GM23338 (cell line): ENCODE measurements around the gene PROZ. TPM values are rescaled to one million over a fixed set of nuclear protein-coding genes. Genes with fewer than 3 reads are reported as not detected.

ENCODE experiments used
- ATAC-seq: fragments of 200-7000 bp; cut with Tn5 transposase; 3 replicates; pipeline ENCODE4 v1.9.1; 2020
- DNase-seq: peaks from one replicate; pipeline ENCODE4 v3.0.0-alpha.2; 2015; ENCODE audit warnings: low spot score
- H2AFZ ChIP-seq: fragments of 200-600 bp; sonication (generic); 2 replicates; pipeline ENCODE4 v1.8.0; 2016; ENCODE audit warnings: antibody characterized with exemption, mild to moderate bottlenecking, moderate library complexity
- H3F3A ChIP-seq: fragments of 200-600 bp; sonication (generic); replicated peaks from 2 replicates; pipeline ENCODE4 v1.8.0; 2017; ENCODE audit warnings: antibody characterized with exemption, mixed run types, low read depth
- H3K27ac ChIP-seq: fragments of 200-600 bp; sonication (generic); 2 replicates; pipeline ENCODE4 v1.6.1; 2016; ENCODE audit warnings: low read depth
- H3K27me3 ChIP-seq: fragments of 200-600 bp; sonication (generic); 2 replicates; pipeline ENCODE4 v1.8.0; 2016; ENCODE audit warnings: mild to moderate bottlenecking, mixed run types, moderate library complexity; ENCODE audit not compliant: insufficient read depth
- H3K36me3 ChIP-seq: fragments of 200-600 bp; sonication (generic); 2 replicates; pipeline ENCODE4 v1.8.0; 2016; ENCODE audit warnings: mild to moderate bottlenecking; ENCODE audit not compliant: insufficient read depth
- H3K4me1 ChIP-seq: fragments of 200-600 bp; sonication (generic); 2 replicates; pipeline ENCODE4 v1.8.0; 2016; ENCODE audit warnings: mild to moderate bottlenecking, moderate library complexity; ENCODE audit not compliant: insufficient read depth
- H3K4me2 ChIP-seq: fragments of 200-600 bp; sonication (generic); 2 replicates; pipeline ENCODE4 v1.7.1; 2017; ENCODE audit warnings: mixed run types
- H3K4me3 ChIP-seq: fragments of 200-600 bp; sonication (generic); 2 replicates; pipeline ENCODE4 v1.6.1; 2016; ENCODE audit warnings: mixed run types
- H3K79me2 ChIP-seq: fragments of 200-600 bp; sonication (generic); replicated peaks from 2 replicates; pipeline ENCODE4 v1.8.0; 2017; ENCODE audit warnings: mild to moderate bottlenecking; ENCODE audit not compliant: insufficient read depth
- H3K9me2 ChIP-seq: fragments of 200-600 bp; sonication (generic); 2 replicates; pipeline ENCODE4 v1.8.0; 2017; ENCODE audit not compliant: insufficient read depth
- H4K20me1 ChIP-seq: fragments of 200-600 bp; sonication (generic); replicated peaks from 2 replicates; pipeline ENCODE4 v1.8.0; 2017; ENCODE audit warnings: mild to moderate bottlenecking; ENCODE audit not compliant: insufficient read depth
- H3K27ac Mint-ChIP-seq: 2 replicates; pipeline ENCODE4 v1.8.0; 2020; ENCODE audit warnings: inconsistent platforms, mild to moderate bottlenecking, moderate library complexity, mixed read lengths
- H3K27me3 Mint-ChIP-seq: 3 replicates; pipeline ENCODE4 v1.8.0; 2022; ENCODE audit warnings: low read depth, mild to moderate bottlenecking, moderate library complexity, mixed read lengths, inconsistent platforms; ENCODE audit not compliant: insufficient read depth, poor library complexity
- H3K36me3 Mint-ChIP-seq: 3 replicates; pipeline ENCODE4 v1.8.0; 2021; ENCODE audit warnings: low read depth, mild to moderate bottlenecking, inconsistent platforms, moderate library complexity, mixed read lengths
- H3K4me1 Mint-ChIP-seq: 3 replicates; pipeline ENCODE4 v1.8.0; 2020; ENCODE audit warnings: mild to moderate bottlenecking, inconsistent platforms, mixed read lengths
- H3K4me3 Mint-ChIP-seq: 3 replicates; pipeline ENCODE4 v1.8.0; 2021; ENCODE audit warnings: moderate library complexity, mild to moderate bottlenecking, inconsistent platforms, mixed read lengths
- H3K9me3 Mint-ChIP-seq: 3 replicates; pipeline ENCODE4 v1.8.0; 2020; ENCODE audit warnings: moderate library complexity, mild to moderate bottlenecking, inconsistent platforms, mixed read lengths
- CREB1 ChIP-seq: fragments of 250-450 bp; sonication (Bioruptor Pico); IDR thresholded peaks from 2 replicates; pipeline ENCODE4 v1.5.0; 2020; ENCODE audit warnings: low read depth, mild to moderate bottlenecking, moderate library complexity
- EZH2 ChIP-seq: fragments of 200-600 bp; sonication (generic); IDR thresholded peaks from one replicate; pipeline ENCODE4 v1.8.0; 2017; ENCODE audit warnings: antibody characterized with exemption, mild to moderate bottlenecking, low read depth; ENCODE audit not compliant: unreplicated experiment
- NANOG ChIP-seq: IDR thresholded peaks from 2 replicates; pipeline ENCODE4 v1.6.1; 2016; ENCODE audit warnings: antibody characterized with exemption, borderline replicate concordance
- POLR2AphosphoS5 ChIP-seq: IDR thresholded peaks from 2 replicates; pipeline ENCODE4 v1.6.1; 2016; ENCODE audit warnings: antibody characterized with exemption, low read depth
- STAT1 ChIP-seq: IDR thresholded peaks from one replicate; pipeline ENCODE4 v1.6.1; 2016; ENCODE audit warnings: antibody characterized with exemption; ENCODE audit not compliant: unreplicated experiment
- ZNF331 ChIP-seq: fragments of 250-450 bp; sonication (Bioruptor Pico); IDR thresholded peaks from 2 replicates; pipeline ENCODE4 v1.5.0; 2020; ENCODE audit warnings: low read depth, mild to moderate bottlenecking, moderate library complexity
- polyA plus RNA-seq: library from polyadenylated mRNA; unstranded; fragments of >200 nt; fragmentation: Nextera tagmentation; extraction: Ambion mirVana; gene quantifications from 2 replicates; pipeline ENCODE4 v1.2.1, GENCODE V29; 2016
- total RNA-seq: library from RNA; depleted of rRNA; stranded (reverse); fragments of >200 nt; shearing (Covaris generic); gene quantifications from 2 replicates; pipeline ENCODE4 v1.2.3, GENCODE V29; 2014
- TF ChIP-seq, protein P1 (sequence below): IDR thresholded peaks from 2 replicates; pipeline ENCODE4 v1.6.1; 2016; ENCODE audit warnings: antibody characterized with exemption
- TF ChIP-seq, protein P2 (sequence below), 2 experiments: fragments of 200-600 bp in 1 of 2; sonication (generic) in 1 of 2; conservative IDR thresholded peaks; 2 replicates each; pipeline versions ENCODE4 v1.5.1 to v1.6.1; 2016 to 2017; ENCODE audit warnings: antibody characterized with exemption in 2 of 2, low read depth in 2 of 2, mild to moderate bottlenecking in 2 of 2, moderate library complexity in 1 of 2
- TF ChIP-seq, protein P3 (sequence below): IDR thresholded peaks from one replicate; pipeline ENCODE4 v1.6.1; 2018; ENCODE audit warnings: antibody characterized with exemption; ENCODE audit not compliant: unreplicated experiment

PROZ gene
- total and polyA plus RNA-seq, 2 experiments from 2014 or later = 0.53 TPM; not detected in 1

DNA sequence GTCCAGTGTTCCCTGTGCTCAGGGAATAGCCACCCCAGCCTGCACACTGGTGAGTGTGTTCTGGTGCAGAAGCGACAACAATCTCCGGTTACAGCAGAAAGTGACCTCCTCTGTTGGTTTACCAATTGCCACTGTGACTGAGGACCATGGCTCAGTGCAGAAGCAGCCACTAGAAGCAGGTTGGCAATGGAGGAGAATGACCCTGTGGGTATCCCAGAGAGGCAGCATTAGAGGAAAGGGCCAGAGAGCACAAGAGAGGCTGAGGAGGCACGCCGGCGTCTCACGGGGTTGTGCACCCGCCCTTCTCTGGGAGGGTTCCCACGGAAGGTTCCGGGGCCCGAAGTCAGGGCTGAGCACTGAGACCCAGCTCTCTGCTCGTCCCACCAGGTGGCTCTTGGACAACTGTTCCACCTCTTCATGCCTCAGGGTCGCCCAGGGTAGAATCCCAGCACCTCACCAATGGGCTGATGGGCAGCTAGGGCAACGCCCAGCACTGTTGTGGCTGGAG, 14.0 kb downstream of the PROZ start (continued):
- TF ChIP-seq NANOG = no peak
- TF ChIP-seq, protein P1, sequence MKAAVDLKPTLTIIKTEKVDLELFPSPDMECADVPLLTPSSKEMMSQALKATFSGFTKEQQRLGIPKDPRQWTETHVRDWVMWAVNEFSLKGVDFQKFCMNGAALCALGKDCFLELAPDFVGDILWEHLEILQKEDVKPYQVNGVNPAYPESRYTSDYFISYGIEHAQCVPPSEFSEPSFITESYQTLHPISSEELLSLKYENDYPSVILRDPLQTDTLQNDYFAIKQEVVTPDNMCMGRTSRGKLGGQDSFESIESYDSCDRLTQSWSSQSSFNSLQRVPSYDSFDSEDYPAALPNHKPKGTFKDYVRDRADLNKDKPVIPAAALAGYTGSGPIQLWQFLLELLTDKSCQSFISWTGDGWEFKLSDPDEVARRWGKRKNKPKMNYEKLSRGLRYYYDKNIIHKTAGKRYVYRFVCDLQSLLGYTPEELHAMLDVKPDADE = no peak
- TF ChIP-seq CREB1 = no peak
- TF ChIP-seq, protein P2, sequence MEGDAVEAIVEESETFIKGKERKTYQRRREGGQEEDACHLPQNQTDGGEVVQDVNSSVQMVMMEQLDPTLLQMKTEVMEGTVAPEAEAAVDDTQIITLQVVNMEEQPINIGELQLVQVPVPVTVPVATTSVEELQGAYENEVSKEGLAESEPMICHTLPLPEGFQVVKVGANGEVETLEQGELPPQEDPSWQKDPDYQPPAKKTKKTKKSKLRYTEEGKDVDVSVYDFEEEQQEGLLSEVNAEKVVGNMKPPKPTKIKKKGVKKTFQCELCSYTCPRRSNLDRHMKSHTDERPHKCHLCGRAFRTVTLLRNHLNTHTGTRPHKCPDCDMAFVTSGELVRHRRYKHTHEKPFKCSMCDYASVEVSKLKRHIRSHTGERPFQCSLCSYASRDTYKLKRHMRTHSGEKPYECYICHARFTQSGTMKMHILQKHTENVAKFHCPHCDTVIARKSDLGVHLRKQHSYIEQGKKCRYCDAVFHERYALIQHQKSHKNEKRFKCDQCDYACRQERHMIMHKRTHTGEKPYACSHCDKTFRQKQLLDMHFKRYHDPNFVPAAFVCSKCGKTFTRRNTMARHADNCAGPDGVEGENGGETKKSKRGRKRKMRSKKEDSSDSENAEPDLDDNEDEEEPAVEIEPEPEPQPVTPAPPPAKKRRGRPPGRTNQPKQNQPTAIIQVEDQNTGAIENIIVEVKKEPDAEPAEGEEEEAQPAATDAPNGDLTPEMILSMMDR (conservative IDR thresholded peaks at IDR 0.05; ENCODE audit: low read depth in 2 of 2) = no peak
- no peak for TF ChIP-seq EZH2
- TF ChIP-seq, protein P3, sequence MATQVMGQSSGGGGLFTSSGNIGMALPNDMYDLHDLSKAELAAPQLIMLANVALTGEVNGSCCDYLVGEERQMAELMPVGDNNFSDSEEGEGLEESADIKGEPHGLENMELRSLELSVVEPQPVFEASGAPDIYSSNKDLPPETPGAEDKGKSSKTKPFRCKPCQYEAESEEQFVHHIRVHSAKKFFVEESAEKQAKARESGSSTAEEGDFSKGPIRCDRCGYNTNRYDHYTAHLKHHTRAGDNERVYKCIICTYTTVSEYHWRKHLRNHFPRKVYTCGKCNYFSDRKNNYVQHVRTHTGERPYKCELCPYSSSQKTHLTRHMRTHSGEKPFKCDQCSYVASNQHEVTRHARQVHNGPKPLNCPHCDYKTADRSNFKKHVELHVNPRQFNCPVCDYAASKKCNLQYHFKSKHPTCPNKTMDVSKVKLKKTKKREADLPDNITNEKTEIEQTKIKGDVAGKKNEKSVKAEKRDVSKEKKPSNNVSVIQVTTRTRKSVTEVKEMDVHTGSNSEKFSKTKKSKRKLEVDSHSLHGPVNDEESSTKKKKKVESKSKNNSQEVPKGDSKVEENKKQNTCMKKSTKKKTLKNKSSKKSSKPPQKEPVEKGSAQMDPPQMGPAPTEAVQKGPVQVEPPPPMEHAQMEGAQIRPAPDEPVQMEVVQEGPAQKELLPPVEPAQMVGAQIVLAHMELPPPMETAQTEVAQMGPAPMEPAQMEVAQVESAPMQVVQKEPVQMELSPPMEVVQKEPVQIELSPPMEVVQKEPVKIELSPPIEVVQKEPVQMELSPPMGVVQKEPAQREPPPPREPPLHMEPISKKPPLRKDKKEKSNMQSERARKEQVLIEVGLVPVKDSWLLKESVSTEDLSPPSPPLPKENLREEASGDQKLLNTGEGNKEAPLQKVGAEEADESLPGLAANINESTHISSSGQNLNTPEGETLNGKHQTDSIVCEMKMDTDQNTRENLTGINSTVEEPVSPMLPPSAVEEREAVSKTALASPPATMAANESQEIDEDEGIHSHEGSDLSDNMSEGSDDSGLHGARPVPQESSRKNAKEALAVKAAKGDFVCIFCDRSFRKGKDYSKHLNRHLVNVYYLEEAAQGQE = no peak
- TF ChIP-seq POLR2AphosphoS5 = no peak

DNA sequence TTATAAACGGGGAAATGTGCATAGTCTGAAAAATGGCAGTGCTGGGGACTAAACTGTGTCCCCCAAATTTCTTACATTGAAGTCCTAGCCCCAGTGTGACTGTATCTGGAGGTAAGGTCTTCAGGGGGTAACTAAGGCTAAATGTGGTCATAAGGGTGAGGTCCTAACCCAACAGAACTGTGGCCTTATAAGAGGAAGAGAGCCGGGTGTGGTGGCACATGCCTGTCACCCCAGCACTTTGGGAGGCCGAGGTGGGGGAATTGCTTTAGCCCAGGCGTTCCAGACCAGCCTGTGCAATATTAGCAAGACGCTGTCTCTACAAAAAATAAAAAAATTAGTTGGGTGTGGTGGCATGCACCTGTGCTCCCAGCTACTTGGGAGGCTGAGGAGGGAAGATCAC, 17.8 kb downstream of the PROZ start:
- no peak for DNase-seq
- no peaks in the 10 kb centered on the region for H3K9me3 Mint-ChIP-seq
- Histone ChIP-seq H3K27me3 (no peaks in the 10 kb centered on the region), H3K4me2 (no peak overlapping the region), H4K20me1 (no peaks in the 10 kb centered on the region; the same call in none of the 2 replicates), H3K4me3 (no peak overlapping the region), H3F3A (no peaks in the 10 kb centered on the region; the same call in none of the 2 replicates), H3K27ac (no peak overlapping the region), H2AFZ (no peak overlapping the region), H3K9me2 (no peaks in the 10 kb centered on the region), H3K79me2 (no peaks in the 10 kb centered on the region), H3K4me1 (no peaks in the 10 kb centered on the region), H3K36me3 (peaks cover 41% of the 10 kb centered on the region)
- peaks cover 13% of the 10 kb centered on the region for H3K4me1 Mint-ChIP-seq
- H3K27ac Mint-ChIP-seq = no peak overlapping the region
- no peak overlapping the region for H3K4me3 Mint-ChIP-seq
- H3K36me3 Mint-ChIP-seq = peaks cover 70% of the 10 kb centered on the region
- H3K27me3 Mint-ChIP-seq = peaks cover 9% of the 10 kb centered on the region
- ATAC-seq = no peak
- TF ChIP-seq STAT1 (no peak), CREB1 (no peak), ZNF331 (CRISPR knock-in tag) (no peak), POLR2AphosphoS5 (no peak), NANOG (no peak)
- TF ChIP-seq, protein P1 = no peak
- TF ChIP-seq, protein P2 (conservative IDR thresholded peaks at IDR 0.05; ENCODE audit: low read depth in 2 of 2) = no peak
- TF ChIP-seq, protein P3 = no peak
